WTC11 (cell line): ENCODE data around the gene RUFY2. TPM values are rescaled to one million over a fixed set of nuclear protein-coding genes. Genes with fewer than 3 reads are reported as not detected.

Experiments used
- ATAC-seq: fragments of 200-7000 bp; cut with Tn5 transposase; 2 replicates; pipeline ENCODE4 v1.10.0; 2021; ENCODE audit warnings: mild to moderate bottlenecking, moderate library complexity
- CTCF ChIA-PET: fragments of 300-600 bp; sonication (Branson Sonifier 250); formaldehyde crosslinking; loops from one replicate; lab custom pipeline; 2021; ENCODE audit warnings: antibody characterized with exemption; lab: Charles Lee
- POLR2A ChIA-PET: fragments of 350-600 bp; sonication (Branson Sonifier 250); formaldehyde crosslinking; loops from one replicate; lab custom pipeline; 2021; ENCODE audit warnings: antibody characterized with exemption; lab: Charles Lee
- DNase-seq: peaks from one replicate; pipeline ENCODE4 v3.0.0; 2021; ENCODE audit warnings: low spot score
- H3K27ac Mint-ChIP-seq: 2 replicates; pipeline ENCODE4 v1.8.0; 2021; ENCODE audit warnings: mixed read lengths
- H3K27me3 Mint-ChIP-seq: 2 replicates; pipeline ENCODE4 v1.8.0; 2021; ENCODE audit warnings: low read depth, mild to moderate bottlenecking, moderate library complexity, mixed read lengths
- H3K36me3 Mint-ChIP-seq: 2 replicates; pipeline ENCODE4 v1.8.0; 2021; ENCODE audit warnings: mixed read lengths
- H3K4me1 Mint-ChIP-seq: 2 replicates; pipeline ENCODE4 v1.8.0; 2022; ENCODE audit warnings: mixed read lengths
- H3K4me3 Mint-ChIP-seq: 2 replicates; pipeline ENCODE4 v1.8.0; 2021; ENCODE audit warnings: mild to moderate bottlenecking, moderate library complexity, mixed read lengths
- H3K9me3 Mint-ChIP-seq: 2 replicates; pipeline ENCODE4 v1.8.0; 2021; ENCODE audit warnings: mixed read lengths
- ARID4B ChIP-seq: sonication (generic); formaldehyde crosslinking; IDR thresholded peaks from 2 replicates; pipeline ENCODE4 v1.8.0; 2023; ENCODE audit warnings: missing genetic modification reagents, mild to moderate bottlenecking, borderline replicate concordance
- CBFB ChIP-seq: sonication (generic); formaldehyde crosslinking; IDR thresholded peaks from 2 replicates; pipeline ENCODE4 v1.8.1; 2022; ENCODE audit warnings: mild to moderate bottlenecking, low read depth, missing genetic modification reagents
- CTCF ChIP-seq: fragments of 200-600 bp; IDR thresholded peaks from 2 replicates; pipeline ENCODE4 v1.8.0; 2022; ENCODE audit warnings: antibody characterized with exemption
- E2F1 ChIP-seq: sonication (generic); formaldehyde crosslinking; IDR thresholded peaks from 2 replicates; pipeline ENCODE4 v1.8.0; 2022; ENCODE audit warnings: mild to moderate bottlenecking, missing genetic modification reagents
- ETV6 ChIP-seq: sonication (generic); formaldehyde crosslinking; IDR thresholded peaks from 2 replicates; pipeline ENCODE4 v1.8.1; 2022; ENCODE audit warnings: mild to moderate bottlenecking, missing genetic modification reagents
- FOXP1 ChIP-seq: sonication (generic); formaldehyde crosslinking; IDR thresholded peaks from 2 replicates; pipeline ENCODE4 v1.8.0; 2022; ENCODE audit warnings: missing genetic modification reagents, mild to moderate bottlenecking, moderate library complexity, borderline replicate concordance
- FOXP4 ChIP-seq: sonication (generic); formaldehyde crosslinking; IDR thresholded peaks from 2 replicates; pipeline ENCODE4 v1.8.0; 2022; ENCODE audit warnings: mild to moderate bottlenecking, missing genetic modification reagents
- GTF2I ChIP-seq: fragments of 250-450 bp; sonication (Bioruptor Pico); conservative IDR thresholded peaks from 2 replicates; pipeline ENCODE4 v1.4.0; 2021; ENCODE audit warnings: mild to moderate bottlenecking
- NFYB ChIP-seq: sonication (generic); formaldehyde crosslinking; conservative IDR thresholded peaks from 2 replicates; pipeline ENCODE4 v1.8.0; 2022; ENCODE audit warnings: low read depth, missing genetic modification reagents
- OVOL2 ChIP-seq: fragments of 250-450 bp; sonication (Bioruptor Pico); IDR thresholded peaks from 2 replicates; pipeline ENCODE4 v1.9.0; 2021; ENCODE audit warnings: mild to moderate bottlenecking, borderline replicate concordance
- RELA ChIP-seq: sonication (generic); formaldehyde crosslinking; IDR thresholded peaks from 2 replicates; pipeline ENCODE4 v1.8.1; 2022; ENCODE audit warnings: missing genetic modification reagents, mild to moderate bottlenecking, borderline replicate concordance
- TEAD4 ChIP-seq: sonication (generic); formaldehyde crosslinking; IDR thresholded peaks from 2 replicates; pipeline ENCODE4 v1.8.0; 2022; ENCODE audit warnings: mild to moderate bottlenecking, missing genetic modification reagents
- TP53 ChIP-seq: sonication (generic); formaldehyde crosslinking; IDR thresholded peaks from 2 replicates; pipeline ENCODE4 v1.8.1; 2023; ENCODE audit warnings: mild to moderate bottlenecking, missing genetic modification reagents
- ZNF219 ChIP-seq: sonication (generic); formaldehyde crosslinking; IDR thresholded peaks from 2 replicates; pipeline ENCODE4 v1.8.0; 2023; ENCODE audit warnings: missing genetic modification reagents, mild to moderate bottlenecking, borderline replicate concordance
- ZNF317 ChIP-seq: sonication (generic); formaldehyde crosslinking; IDR thresholded peaks from 2 replicates; pipeline ENCODE4 v1.8.1; 2023; ENCODE audit warnings: low read depth, mild to moderate bottlenecking, moderate library complexity, missing genetic modification reagents, borderline replicate concordance
- ZNF416 ChIP-seq: fragments of 250-450 bp; sonication (Bioruptor Pico); IDR thresholded peaks from 2 replicates; pipeline ENCODE4 v1.9.0; 2021; ENCODE audit warnings: mild to moderate bottlenecking, inconsistent platforms
- ZSCAN18 ChIP-seq: fragments of 250-450 bp; sonication (Bioruptor Pico); IDR thresholded peaks from 2 replicates; pipeline ENCODE4 v2.1.2; 2022; ENCODE audit warnings: mild to moderate bottlenecking, moderate library complexity
- total RNA-seq: library from RNA; stranded (reverse); gene quantifications from 3 replicates; pipeline ENCODE4 v1.2.3, GENCODE V29; 2021

RUFY2 gene
- total RNA-seq, 1 experiment from 2014 or later, result 10.3 TPM

GRCh38 chr10:68428396-68429104 lies 21.5 kb upstream of the RUFY2 start:
- no peaks in the 10 kb centered on the region for H3K9me3 Mint-ChIP-seq
- DNase-seq (no peak), ATAC-seq (no peak)
- peaks cover 52% of the 10 kb centered on the region for H3K36me3 Mint-ChIP-seq
- no peaks in the 10 kb centered on the region for H3K4me1 Mint-ChIP-seq
- ChIA-PET CTCF (interaction anchor here (1.5 kb wide), 1 partner anchor 38 kb away, joined by 4 read pairs; no protein-coding TSS in a partner anchor), POLR2A (interaction anchor here (0.6 kb wide), 1 partner anchor 299 kb away, joined by 3 read pairs; no protein-coding TSS in a partner anchor)
- no peak overlapping the region for H3K27ac Mint-ChIP-seq
- no peaks in the 10 kb centered on the region for H3K27me3 Mint-ChIP-seq
- H3K4me3 Mint-ChIP-seq, result no peak overlapping the region
- TF ChIP-seq CBFB (CRISPR knock-in tag) (no peak), ZNF416 (CRISPR knock-in tag) (no peak), ZSCAN18 (CRISPR knock-in tag) (no peak), ZNF317 (no peak), GTF2I (CRISPR knock-in tag) (no peak), NFYB (no peak), OVOL2 (CRISPR knock-in tag) (no peak), ARID4B (CRISPR knock-in tag) (no peak), TP53 (CRISPR knock-in tag) (no peak), E2F1 (CRISPR knock-in tag) (no peak), CTCF (no peak), ETV6 (CRISPR knock-in tag) (no peak), RELA (CRISPR knock-in tag) (no peak), FOXP4 (CRISPR knock-in tag) (no peak), TEAD4 (no peak), FOXP1 (CRISPR knock-in tag) (no peak), ZNF219 (CRISPR knock-in tag) (no peak)
